ENCODE data around the gene ZNF778. TPM values are rescaled to one million over a fixed set of nuclear protein-coding genes. Genes with fewer than 3 reads are reported as not detected.

The ZNF778 gene
- total RNA-seq, 1 experiment from 2014 or later: 15.3 TPM

DNA sequence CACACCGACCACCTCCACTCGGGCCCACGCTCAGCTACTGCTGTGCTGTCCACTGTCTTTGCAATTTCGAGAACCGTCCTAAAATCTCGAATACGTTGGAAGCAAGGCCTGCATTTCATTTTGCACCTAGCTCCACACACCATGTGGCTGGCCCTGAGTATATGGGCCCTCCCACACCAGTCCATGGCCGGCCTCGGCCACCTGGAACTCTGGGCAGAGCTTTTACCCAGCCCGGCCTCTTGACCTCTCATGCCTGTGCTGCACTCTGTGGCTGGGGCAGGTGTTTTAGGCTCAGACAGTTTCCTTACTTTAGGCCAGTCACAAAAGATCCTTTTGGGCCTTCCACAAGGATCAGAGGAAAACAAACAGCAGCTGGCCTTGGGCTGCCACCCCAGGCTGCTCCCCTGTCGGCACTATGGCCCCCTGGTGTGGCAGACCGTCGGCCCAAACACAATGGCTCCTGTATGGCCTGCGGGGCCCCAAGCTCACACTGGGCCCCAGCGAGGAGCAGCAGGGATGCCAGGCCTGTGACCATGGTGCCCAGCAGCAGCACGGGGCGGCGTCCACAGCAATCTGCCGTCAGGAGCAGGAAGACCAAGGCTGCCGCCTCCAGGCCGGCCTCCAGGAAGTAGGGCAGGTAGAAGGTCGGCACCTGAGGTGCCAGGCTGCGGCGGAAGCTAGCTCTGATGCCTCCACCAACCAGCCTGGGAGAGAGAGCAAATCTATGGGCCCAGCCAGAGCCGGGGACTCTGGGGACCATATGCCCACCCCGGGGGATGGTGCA lies 19.7 kb upstream of the ZNF778 start:
- TF ChIP-seq, protein P1, sequence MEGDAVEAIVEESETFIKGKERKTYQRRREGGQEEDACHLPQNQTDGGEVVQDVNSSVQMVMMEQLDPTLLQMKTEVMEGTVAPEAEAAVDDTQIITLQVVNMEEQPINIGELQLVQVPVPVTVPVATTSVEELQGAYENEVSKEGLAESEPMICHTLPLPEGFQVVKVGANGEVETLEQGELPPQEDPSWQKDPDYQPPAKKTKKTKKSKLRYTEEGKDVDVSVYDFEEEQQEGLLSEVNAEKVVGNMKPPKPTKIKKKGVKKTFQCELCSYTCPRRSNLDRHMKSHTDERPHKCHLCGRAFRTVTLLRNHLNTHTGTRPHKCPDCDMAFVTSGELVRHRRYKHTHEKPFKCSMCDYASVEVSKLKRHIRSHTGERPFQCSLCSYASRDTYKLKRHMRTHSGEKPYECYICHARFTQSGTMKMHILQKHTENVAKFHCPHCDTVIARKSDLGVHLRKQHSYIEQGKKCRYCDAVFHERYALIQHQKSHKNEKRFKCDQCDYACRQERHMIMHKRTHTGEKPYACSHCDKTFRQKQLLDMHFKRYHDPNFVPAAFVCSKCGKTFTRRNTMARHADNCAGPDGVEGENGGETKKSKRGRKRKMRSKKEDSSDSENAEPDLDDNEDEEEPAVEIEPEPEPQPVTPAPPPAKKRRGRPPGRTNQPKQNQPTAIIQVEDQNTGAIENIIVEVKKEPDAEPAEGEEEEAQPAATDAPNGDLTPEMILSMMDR (IDR thresholded peaks at IDR 0.05; ENCODE audit: unreplicated experiment): no peak
- Mint-ChIP-seq H3K9me3 (ENCODE audit: low read depth, unreplicated experiment) (no peaks in the 10 kb centered on the region), H3K27ac (ENCODE audit: unreplicated experiment) (no peak overlapping the region), H3K4me3 (ENCODE audit: low read depth, unreplicated experiment) (no peak overlapping the region), H3K4me1 (ENCODE audit: low read depth, unreplicated experiment) (peaks cover 3% of the 10 kb centered on the region), H3K36me3 (ENCODE audit: insufficient read depth, unreplicated experiment) (peaks cover 11% of the 10 kb centered on the region), H3K27me3 (ENCODE audit: unreplicated experiment) (peaks cover 32% of the 10 kb centered on the region)
- no peak for DNase-seq
- CTCF ChIA-PET: no interaction called here
- intact Hi-C loops (cut with micrococcal nuclease; ENCODE audit: unreplicated experiment): no loop called here
- BruUV-seq (replicated peaks): no TSS peak

DNA sequence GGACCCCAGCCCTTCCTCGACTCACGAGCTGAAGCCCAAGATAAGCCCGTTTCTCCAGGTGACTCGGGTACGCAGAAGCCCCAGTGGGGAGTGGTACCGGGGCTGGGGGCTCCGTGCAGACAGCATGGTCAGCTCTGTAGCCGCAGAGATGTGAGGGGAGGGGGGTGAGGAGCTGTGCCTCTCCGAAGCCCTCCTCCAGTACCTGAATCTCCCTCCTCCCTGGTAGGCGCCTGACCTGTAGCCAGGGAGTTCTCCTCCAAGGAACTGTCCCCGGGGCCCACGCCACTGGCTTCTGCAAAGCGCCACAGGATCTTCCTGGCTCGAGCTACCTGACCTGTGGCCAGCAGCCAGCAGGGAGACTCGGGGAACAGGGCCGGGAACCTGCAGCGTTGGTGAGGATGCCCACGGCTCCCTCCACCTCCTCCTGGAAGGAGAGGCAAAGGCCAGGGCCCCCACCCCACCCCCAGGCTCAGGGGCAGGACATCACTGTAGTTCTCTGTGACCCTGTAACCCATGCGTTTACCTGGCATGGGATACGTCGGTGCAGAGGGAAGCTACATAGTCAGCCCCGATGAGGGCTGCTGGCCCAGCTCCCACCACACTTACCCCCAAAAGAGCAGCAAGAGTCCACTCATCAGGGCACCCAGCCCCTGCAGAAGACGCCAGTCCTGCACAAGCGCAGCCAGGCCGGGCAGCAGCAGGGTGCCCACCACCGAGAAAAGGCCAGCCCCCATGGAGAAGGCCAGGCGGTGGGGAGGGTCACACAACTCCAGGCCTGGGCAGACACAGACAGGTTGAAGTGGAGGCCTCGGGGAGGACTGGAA lies 18.9 kb upstream of the ZNF778 start:
- H3K27me3 Mint-ChIP-seq (ENCODE audit: unreplicated experiment): peaks cover 40% of the 10 kb centered on the region
- intact Hi-C loops (cut with micrococcal nuclease; ENCODE audit: unreplicated experiment): no loop called here
- no peak overlapping the region for H3K27ac Mint-ChIP-seq (ENCODE audit: unreplicated experiment)
- peaks cover 10% of the 10 kb centered on the region for H3K4me1 Mint-ChIP-seq (ENCODE audit: low read depth, unreplicated experiment)
- TF ChIP-seq, protein P1 (IDR thresholded peaks at IDR 0.05; ENCODE audit: unreplicated experiment): no peak
- CTCF ChIA-PET: no interaction called here
- H3K36me3 Mint-ChIP-seq (ENCODE audit: insufficient read depth, unreplicated experiment): peaks cover 13% of the 10 kb centered on the region
- no TSS peak for BruUV-seq (replicated peaks)
- H3K4me3 Mint-ChIP-seq (ENCODE audit: low read depth, unreplicated experiment): no peak overlapping the region
- no peaks in the 10 kb centered on the region for H3K9me3 Mint-ChIP-seq (ENCODE audit: low read depth, unreplicated experiment)
- no peak for DNase-seq

DNA sequence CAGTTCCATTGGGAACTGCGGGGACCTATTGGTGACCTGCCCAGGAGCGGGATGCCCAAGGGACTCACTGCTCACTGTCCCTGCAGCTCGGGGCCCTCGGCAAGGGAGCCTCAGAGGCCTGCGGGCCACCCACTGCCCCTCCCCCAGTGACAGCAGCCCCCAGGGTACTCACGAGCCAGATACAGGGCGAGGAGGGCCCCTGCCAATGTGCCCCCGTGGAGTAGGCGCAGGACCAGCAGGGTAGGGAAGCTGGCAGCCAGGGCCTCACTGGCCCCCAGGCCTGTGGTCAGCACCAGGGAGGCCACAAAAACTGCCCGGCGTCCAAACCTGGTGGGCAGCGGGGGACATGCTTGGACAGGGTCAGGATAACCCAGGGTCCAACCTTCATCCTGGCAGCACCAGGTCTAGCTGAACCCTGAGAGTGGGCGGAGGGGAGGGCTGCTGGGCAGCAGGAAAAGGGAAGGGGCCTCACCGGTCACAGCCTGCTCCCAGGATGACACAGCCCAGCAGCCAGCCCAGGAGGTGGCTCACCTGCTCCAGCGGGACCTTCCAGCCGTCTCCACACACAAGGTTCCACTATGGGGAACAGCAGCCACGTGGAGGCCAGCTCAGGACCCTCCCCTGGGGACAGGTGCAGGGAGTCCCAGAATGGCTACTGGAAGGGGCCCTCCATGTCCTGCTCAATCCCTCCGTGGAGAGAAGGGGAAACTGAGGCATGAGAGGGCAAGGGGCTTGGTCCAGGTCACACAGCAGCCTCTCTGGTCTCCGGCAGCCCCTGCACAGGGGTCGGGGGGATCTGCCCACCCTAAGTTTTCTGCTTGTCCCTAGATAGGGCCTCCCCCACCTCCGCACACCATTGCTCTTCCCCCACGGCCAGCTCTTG lies 18.0 kb upstream of the ZNF778 start:
- H3K36me3 Mint-ChIP-seq (ENCODE audit: insufficient read depth, unreplicated experiment): peaks cover 11% of the 10 kb centered on the region
- no peak overlapping the region for H3K27ac Mint-ChIP-seq (ENCODE audit: unreplicated experiment)
- CTCF ChIA-PET: no interaction called here
- H3K9me3 Mint-ChIP-seq (ENCODE audit: low read depth, unreplicated experiment): no peaks in the 10 kb centered on the region
- intact Hi-C loops (cut with micrococcal nuclease; ENCODE audit: unreplicated experiment): no loop called here
- TF ChIP-seq, protein P1 (IDR thresholded peaks at IDR 0.05; ENCODE audit: unreplicated experiment): no peak
- H3K4me3 Mint-ChIP-seq (ENCODE audit: low read depth, unreplicated experiment): no peak overlapping the region
- H3K4me1 Mint-ChIP-seq (ENCODE audit: low read depth, unreplicated experiment): peaks cover 10% of the 10 kb centered on the region
- peaks cover 48% of the 10 kb centered on the region for H3K27me3 Mint-ChIP-seq (ENCODE audit: unreplicated experiment)
- DNase-seq: no peak
- no TSS peak for BruUV-seq (replicated peaks)

DNA sequence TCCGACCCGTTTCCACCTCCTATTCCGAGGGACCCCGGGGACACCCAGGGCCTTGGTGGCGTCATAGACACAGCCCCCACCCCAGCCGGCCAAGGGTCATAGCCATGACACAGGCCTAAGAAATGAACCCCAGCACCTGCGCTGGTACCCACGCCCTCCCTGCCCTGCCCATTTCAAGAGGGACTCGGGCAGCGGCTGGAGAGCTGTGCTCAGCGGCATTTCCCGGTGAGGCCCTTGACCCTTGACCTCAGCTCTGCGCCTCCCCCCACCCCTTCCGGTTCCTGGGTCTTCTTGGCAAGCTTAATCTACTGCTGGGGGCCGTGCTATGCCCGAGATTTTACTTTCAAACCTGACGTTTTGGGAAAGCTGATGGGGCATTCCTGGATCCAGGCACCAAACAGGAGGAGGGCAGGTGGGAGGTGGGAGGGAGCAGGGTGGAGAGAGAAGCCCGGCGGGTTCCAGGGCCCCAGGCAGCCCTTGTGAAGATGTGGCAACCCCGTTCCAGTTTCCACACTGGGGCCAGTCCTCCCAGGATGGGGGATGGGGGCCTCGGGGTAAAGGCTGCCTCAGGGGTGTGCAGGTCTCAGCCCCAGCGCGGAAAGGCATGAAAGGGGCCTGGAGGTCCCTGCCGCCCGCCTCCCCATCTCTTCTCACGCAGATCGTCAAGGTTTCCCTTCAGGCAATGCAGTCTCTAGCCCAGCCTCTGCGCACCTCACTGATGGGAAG lies 17.2 kb upstream of the ZNF778 start, which contains the start of gene SLC22A31:
Gene SLC22A31 (minus strand): TSS at position 414 of the 726 bp plus-strand sequence. CDS start 36 bp downstream, at position 378.
- BruUV-seq (replicated peaks): no TSS peak
- no peak for DNase-seq
- peaks cover 11% of the 10 kb centered on the region for H3K36me3 Mint-ChIP-seq (ENCODE audit: insufficient read depth, unreplicated experiment)
- H3K4me3 Mint-ChIP-seq (ENCODE audit: low read depth, unreplicated experiment): no peak within 1 kb of the TSS
- peaks cover 10% of the 10 kb centered on the region for H3K4me1 Mint-ChIP-seq (ENCODE audit: low read depth, unreplicated experiment)
- no peak within 1 kb of the TSS for H3K27ac Mint-ChIP-seq (ENCODE audit: unreplicated experiment)
- intact Hi-C loops (cut with micrococcal nuclease; ENCODE audit: unreplicated experiment): no loop called here
- CTCF ChIA-PET: no interaction called here
- peaks cover 49% of the 10 kb centered on the region for H3K27me3 Mint-ChIP-seq (ENCODE audit: unreplicated experiment)
- TF ChIP-seq, protein P1 (IDR thresholded peaks at IDR 0.05; ENCODE audit: unreplicated experiment): no peak
- no peaks in the 10 kb centered on the region for H3K9me3 Mint-ChIP-seq (ENCODE audit: low read depth, unreplicated experiment)
